C1 segment of cervical spinal cord (tissue), 14 donors: ENCODE results near the gene MSI1.

Experiments used
- DNase-seq, 14 donors: peaks; one replicate each; lab custom pipeline; 2025; lab: John Stamatoyannopoulos, UW

MSI1 gene

DNA sequence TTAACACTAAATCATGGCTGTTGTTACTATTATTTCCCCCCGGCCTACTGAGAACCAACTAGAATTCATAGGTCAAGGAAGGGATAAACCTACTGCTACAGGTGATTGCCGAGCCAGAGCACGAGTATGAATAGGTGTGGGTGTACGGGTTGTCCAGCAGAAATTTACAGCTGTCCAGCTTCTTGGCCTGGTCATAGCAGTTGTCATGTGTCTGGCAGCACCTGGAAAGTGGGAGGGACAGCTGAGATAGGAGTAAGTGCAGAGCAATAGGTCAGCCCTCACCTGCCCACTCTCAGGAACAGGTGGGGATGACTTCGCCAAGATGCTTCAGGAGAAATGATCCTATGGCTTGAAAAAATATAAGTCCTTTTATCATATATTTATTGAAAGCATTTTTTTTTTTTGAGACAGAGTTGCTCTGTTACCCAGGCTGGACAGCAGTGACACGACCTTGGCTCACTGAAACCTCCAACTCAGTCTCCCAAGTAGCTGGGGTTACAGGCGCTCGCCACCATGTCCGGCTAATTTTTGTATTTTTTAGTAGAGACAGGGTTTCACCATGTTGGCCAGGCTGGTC, 44.0 kb downstream of the MSI1 start:
- DNase-seq: no peak

GRCh38 chr12:120323772-120324171, 45.2 kb downstream of the MSI1 start:
- no peak for DNase-seq

DNA sequence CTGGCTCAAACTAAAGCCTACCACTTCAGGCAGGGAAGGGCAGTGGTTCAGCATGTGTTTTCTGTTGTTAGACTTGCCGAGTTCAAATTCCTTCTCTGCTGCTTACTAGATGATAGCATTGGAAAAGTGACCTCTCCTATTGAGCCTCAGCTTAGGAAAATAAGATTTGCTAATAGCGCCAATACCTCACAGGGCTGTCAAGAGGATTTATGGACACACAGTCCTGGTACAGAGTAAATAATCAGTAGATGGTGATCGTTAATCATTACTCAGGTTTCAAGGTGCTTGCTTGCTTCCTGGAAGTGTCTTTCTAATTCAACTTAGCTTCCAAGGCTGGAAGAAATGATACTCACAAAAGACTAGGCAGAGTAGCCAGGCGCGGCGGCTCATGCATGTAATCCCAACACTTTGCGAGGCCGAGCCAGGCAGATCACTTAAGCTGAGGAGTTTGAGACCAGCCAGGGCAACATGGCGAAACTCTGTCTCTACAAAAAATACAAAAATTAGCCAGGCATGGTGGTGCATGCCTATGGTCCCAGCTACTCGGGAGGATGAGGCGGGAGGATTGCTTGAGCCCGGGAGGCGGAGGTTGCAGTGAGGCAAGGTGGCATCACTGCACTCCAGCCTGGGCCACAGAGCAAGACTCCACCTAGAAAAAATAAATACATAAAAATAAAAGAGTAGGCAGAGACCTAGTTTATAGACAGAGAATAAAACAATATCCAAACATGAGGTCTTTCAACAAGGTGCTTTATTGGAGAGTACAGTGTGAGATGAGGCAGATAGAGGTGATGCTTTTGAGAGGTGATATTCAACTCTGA, 47.4 kb downstream of the MSI1 start:
- DNase-seq: no peak

DNA sequence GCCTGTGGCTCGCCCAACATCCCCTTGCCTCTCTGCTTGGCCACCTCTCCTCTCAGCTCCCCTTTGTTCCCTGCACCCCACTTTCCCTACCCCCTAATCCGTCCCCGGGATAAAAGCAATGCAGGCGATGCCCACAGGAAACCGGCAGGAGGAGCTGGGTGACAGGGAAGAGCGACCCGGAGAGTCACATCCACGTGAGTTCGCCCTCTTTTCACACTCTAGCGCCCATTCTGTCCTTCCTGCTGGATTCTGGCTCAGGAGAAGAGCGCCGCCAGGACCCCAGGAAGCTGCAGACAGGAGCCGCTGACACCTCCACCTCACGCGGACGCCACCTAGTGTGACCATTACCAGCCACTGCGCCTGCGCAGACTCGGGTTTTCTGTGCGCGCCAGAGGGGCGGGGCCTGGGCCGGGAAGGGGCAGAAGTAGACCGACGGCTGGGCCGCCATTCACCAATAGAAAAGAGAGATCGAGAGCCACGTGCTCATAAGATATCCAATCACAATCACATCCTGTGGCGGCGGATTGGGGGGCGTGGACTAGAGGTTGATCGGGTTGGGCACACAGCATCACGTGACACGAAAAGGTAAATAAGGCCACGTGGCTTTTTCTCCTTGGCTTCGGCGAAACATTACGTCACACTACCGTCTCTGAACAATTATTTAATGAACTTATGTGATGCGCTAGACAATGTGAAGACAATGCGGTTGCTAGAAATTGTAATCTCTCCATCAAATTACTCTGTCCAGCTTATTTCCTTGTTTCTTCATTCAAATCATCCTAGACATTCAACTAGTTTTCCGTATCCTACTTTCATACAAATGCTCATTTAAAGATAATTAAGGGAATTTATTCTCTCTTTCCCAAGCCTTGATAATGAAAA, 51.5 kb downstream of the MSI1 start:
- DNase-seq: peak; percentile 94 to 100 (median 99)

- peak in 1 of 14 donors; percentile 20 for DNase-seq
These were observed 52.2 kb downstream of the MSI1 start for GRCh38 chr12:120316798-120317223.

DNA sequence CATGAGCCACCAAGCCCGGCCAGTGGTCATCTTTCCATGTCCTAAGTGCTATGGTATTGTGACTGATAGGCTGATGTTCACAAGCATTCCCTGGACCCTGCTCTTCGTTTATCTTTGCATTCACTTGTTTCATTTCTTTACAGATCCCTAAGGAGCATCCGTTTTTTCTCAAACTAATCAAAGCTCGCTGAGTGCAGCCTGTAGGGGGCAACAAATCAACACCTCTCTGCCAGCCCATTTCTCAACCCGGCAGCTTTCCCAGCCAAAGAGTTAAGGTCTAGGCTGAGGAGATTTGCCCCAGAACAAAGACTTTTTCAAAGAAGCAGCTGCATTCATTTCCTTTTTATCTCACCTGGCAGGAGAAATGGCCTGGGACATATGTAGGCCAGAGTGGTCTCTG, 54.7 kb downstream of the MSI1 start:
- DNase-seq: no peak

GRCh38 chr12:120301962-120302815, 66.8 kb downstream of the MSI1 start, which contains the start of gene SIRT4:
Gene SIRT4 (plus strand): TSS chr12:120302321. CDS start chr12:120303562, 1,241 bp downstream.
- peak; percentile 20 to 93 (median 79) for DNase-seq

DNA sequence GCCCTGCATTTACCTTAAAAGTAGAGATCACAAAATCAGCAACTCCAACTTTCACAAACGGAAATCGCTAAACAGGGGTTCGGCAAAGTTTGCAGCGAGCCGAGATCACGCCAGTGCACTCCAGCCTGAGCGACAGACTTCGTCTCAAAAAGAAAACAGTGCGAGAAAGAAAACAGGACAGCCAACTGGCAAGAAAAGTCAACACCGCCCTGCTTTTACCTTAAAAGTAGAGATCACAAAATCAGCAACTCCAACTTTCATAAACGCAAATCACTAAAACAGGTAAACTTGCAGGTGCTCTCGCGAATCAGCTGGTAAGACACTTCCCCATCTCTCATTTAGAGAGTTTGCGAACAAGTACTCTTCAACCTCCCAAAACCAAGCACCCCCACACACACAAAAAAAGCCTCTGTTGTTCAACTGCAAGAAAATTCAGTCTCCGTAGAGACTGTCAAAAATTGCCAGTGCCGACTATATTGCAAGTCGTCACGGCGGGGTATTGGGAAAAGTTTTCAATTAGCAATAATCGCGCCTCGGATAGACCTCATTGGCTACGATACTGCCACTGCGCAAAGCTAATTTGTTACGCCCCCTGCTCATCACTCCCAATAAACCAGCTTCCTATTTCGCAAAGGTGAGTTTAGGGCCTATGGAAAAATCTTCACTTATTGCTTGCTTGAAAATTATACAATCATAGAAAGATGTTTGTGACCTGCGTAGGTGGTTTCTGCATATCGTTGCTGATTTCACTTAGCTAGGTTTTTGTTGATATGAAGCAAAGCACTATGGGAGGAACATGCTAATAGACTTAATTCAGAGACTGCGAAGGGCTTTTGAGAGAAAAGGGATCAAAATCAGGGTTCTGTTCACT, 76.1 kb downstream of the MSI1 start, which contains the start of gene RNU4-1:
RNU4-1 (minus strand) TSS at position 577 of the 871 bp plus-strand sequence.
- DNase-seq: peak in 13 of 14 donors; percentile 10 to 87 (median 74)

- peak in 1 of 14 donors; percentile 58 for DNase-seq
These were observed 76.6 kb downstream of the MSI1 start for GRCh38 chr12:120292411-120292660.
